ENCODE data around the gene MUC12.

DNA sequence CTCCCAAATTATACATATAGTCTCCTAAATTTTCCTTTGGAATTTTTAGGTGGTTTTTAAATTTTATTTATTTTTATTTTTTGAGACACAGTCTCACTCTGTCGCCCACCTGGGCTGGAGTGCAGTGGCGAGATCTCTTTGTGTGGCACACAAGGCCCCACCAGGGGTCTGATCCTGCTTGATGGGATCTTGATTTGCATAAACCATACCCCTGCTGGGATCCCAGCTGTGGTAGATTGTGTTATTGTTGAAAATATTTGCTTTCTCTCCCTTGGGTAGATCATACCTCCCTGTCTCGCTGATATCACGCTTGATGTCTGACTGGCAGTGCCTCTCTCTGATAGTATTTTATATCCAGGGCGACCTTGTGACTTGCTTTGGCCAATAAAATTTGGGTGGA lies 25.7 kb upstream of the MUC12 start:
- TF ChIP-seq, protein P1, sequence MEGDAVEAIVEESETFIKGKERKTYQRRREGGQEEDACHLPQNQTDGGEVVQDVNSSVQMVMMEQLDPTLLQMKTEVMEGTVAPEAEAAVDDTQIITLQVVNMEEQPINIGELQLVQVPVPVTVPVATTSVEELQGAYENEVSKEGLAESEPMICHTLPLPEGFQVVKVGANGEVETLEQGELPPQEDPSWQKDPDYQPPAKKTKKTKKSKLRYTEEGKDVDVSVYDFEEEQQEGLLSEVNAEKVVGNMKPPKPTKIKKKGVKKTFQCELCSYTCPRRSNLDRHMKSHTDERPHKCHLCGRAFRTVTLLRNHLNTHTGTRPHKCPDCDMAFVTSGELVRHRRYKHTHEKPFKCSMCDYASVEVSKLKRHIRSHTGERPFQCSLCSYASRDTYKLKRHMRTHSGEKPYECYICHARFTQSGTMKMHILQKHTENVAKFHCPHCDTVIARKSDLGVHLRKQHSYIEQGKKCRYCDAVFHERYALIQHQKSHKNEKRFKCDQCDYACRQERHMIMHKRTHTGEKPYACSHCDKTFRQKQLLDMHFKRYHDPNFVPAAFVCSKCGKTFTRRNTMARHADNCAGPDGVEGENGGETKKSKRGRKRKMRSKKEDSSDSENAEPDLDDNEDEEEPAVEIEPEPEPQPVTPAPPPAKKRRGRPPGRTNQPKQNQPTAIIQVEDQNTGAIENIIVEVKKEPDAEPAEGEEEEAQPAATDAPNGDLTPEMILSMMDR (IDR thresholded peaks at IDR 0.05; ENCODE audit: insufficient read depth, low read depth, low read length) = no peak
- TF ChIP-seq EZH2 (IDR thresholded peaks at IDR 0.05; ENCODE audit: insufficient read depth, low read length) = no peak

All from astrocyte (in vitro differentiated cells and primary cell).